KMS-11 (cell line): Measurements from ENCODE around the gene DUSP22.
A peak's percentile ranks its signal among the peaks of the same experiment; 100 is the strongest.

Experiments
- H2AFZ ChIP-seq: fragments of 200-600 bp; sonication (generic); 2 replicates; pipeline ENCODE4 v1.6.1; 2016; ENCODE audit warnings: antibody characterized with exemption, mixed run types, low read depth
- H3K27ac ChIP-seq: fragments of 200-600 bp; sonication (generic); 2 replicates; pipeline ENCODE4 v1.6.1; 2016; ENCODE audit warnings: mild to moderate bottlenecking, mixed run types
- H3K27me3 ChIP-seq: fragments of 200-600 bp; sonication (generic); 2 replicates; pipeline ENCODE4 v1.6.1; 2017; ENCODE audit warnings: mild to moderate bottlenecking, low read depth, mixed run types, moderate library complexity; ENCODE audit not compliant: insufficient read depth
- H3K36me3 ChIP-seq: fragments of 200-600 bp; sonication (generic); 2 replicates; pipeline ENCODE4 v1.6.1; 2017; ENCODE audit warnings: mild to moderate bottlenecking, mixed run types; ENCODE audit not compliant: insufficient read depth
- H3K4me1 ChIP-seq: fragments of 200-600 bp; sonication (generic); 2 replicates; pipeline ENCODE4 v1.6.1; 2016; ENCODE audit warnings: mild to moderate bottlenecking, low read depth, mixed run types; ENCODE audit not compliant: poor library complexity, severe bottlenecking
- H3K4me2 ChIP-seq: fragments of 200-600 bp; sonication (generic); 2 replicates; pipeline ENCODE4 v1.7.0; 2016; ENCODE audit warnings: mild to moderate bottlenecking, mixed run types
- H3K4me3 ChIP-seq: fragments of 200-600 bp; sonication (generic); IDR thresholded peaks from 2 replicates; pipeline ENCODE4 v1.6.1; 2017; ENCODE audit warnings: low read depth, low read length, mixed read lengths; ENCODE audit not compliant: insufficient read depth
- H3K79me2 ChIP-seq: fragments of 200-600 bp; sonication (generic); 2 replicates; pipeline ENCODE4 v1.6.1; 2016; ENCODE audit warnings: low read depth, mixed run types; ENCODE audit not compliant: insufficient read depth
- H3K9ac ChIP-seq: fragments of 200-600 bp; sonication (generic); 2 replicates; pipeline ENCODE4 v1.6.1; 2016; ENCODE audit warnings: mild to moderate bottlenecking, mixed run types
- H4K20me1 ChIP-seq: fragments of 200-600 bp; sonication (generic); 2 replicates; pipeline ENCODE4 v1.6.1; 2016; ENCODE audit warnings: mild to moderate bottlenecking, mixed run types; ENCODE audit not compliant: insufficient read depth
- CTCF ChIP-seq: fragments of 200-600 bp; sonication (generic); conservative IDR thresholded peaks from 2 replicates; pipeline ENCODE4 v1.6.1; 2017; ENCODE audit warnings: low read depth, mild to moderate bottlenecking, antibody characterized with exemption, low read length, moderate library complexity, mixed read lengths

DUSP22 gene

DNA sequence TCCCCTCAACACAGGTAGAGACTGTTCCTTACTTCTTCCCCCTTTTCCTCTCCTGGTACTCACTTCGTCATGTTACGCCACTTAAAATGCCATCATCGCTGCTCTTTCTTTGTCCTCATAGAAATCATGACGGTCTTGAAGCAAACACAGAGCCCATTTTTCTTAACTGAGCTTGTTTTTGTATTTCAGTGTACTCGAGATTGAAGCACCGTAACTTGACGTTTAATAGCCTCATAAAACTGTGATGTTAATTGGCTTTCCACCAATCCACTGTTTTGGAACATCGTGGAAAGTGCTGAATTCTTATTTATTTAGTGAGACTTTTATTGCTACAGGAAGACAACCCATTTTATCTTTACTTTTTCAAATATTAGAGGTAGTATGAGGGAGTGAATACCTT lies 38.7 kb downstream of the DUSP22 start:
- Histone ChIP-seq H2AFZ (no peak overlapping the region), H4K20me1 (no peaks in the 10 kb centered on the region), H3K27ac (peak overlapping the region; percentile 92), H3K36me3 (no peaks in the 10 kb centered on the region), H3K9ac (peak overlapping the region; percentile 66), H3K4me3 (no peak overlapping the region), H3K4me2 (peak overlapping the region; percentile 86), H3K4me1 (peaks cover 88% of the 10 kb centered on the region), H3K79me2 (peaks cover 16% of the 10 kb centered on the region), H3K27me3 (no peaks in the 10 kb centered on the region)
- TF ChIP-seq CTCF, result no peak

DNA sequence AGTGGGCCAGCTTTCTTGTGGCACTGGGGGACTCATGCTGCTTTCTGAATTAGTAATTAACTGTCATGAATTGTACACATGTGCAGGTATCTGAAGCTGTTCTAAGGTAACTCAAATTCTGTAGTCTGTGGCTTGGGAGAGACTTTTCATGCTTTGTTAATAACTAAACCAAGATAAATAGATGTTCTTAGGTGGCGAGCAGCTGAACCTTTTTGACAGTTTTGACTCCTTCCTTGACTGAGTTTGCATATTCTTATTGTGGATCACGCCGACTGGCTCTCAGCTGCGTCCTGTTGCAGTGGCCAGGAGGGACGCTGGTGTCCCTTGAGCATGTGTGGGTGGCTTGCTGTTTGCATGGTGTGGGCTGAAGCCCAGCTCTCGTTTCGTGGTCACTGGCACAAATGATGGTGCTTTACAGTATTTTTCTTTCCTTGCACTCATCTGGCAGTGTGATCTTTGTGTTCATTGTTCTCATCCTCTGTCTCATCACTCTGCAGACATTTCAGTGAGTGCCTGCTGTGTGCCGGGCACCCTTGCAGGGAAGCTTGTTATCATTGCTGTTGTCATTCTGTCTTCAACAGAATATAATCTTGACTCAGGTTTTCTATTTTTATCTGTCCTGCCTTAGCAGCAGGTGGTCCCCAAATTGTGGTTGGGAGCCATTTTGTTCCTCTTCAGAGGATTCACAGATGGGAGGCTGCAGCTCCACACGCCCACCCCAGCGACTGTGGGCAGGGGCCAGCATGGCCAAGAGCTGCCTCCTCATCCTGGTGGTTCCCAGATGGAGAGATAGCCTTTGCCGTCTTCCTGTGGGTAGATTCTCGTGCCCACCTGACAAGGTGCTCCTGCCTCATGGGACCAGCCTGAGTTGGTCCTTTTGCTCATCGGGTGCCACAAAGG lies 39.6 kb downstream of the DUSP22 start:
- Histone ChIP-seq H3K79me2 (peaks cover 7% of the 10 kb centered on the region), H4K20me1 (no peaks in the 10 kb centered on the region), H3K4me3 (no peak overlapping the region), H3K4me2 (peak overlapping the region; percentile 86), H2AFZ (no peak overlapping the region), H3K27ac (peak overlapping the region; percentile 92; the same call in 1 of the 2 replicates), H3K4me1 (peaks cover 88% of the 10 kb centered on the region), H3K9ac (no peak overlapping the region), H3K36me3 (no peaks in the 10 kb centered on the region), H3K27me3 (no peaks in the 10 kb centered on the region)
- no peak for TF ChIP-seq CTCF

DNA sequence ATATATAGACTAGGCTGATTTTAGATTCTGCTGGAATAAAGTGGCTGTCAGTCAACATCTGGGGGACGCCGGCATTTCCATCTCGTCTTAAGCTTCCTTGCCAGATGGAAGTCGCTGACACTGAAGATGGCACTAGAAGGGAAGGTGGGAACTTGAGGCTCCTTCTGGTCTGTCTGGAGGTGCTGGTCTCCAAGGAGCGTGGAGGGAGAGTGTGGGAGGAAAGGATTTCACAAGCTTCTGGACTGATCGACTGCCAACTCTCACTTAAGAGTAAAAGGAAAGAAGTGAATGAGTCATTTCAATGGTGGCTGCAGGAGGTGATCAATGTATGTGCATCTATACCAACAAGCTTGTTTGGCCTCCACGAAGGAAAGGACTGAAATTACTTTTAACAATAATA lies 40.4 kb downstream of the DUSP22 start:
- H3K4me2 ChIP-seq, result peak overlapping the region; percentile 86; the same call in 1 of the 2 replicates
- no peak overlapping the region for H3K9ac ChIP-seq
- H3K4me1 ChIP-seq, result peaks cover 88% of the 10 kb centered on the region
- H4K20me1 ChIP-seq, result no peaks in the 10 kb centered on the region
- H3K36me3 ChIP-seq, result no peaks in the 10 kb centered on the region
- H3K27ac ChIP-seq, result no peak overlapping the region
- no peaks in the 10 kb centered on the region for H3K27me3 ChIP-seq
- no peak for TF ChIP-seq CTCF
- H3K4me3 ChIP-seq, result no peak overlapping the region
- H2AFZ ChIP-seq, result no peak overlapping the region
- no peaks in the 10 kb centered on the region; the same call in 1 of the 2 replicates for H3K79me2 ChIP-seq

- H3K4me1 ChIP-seq, result peaks cover 88% of the 10 kb centered on the region
- H3K9ac ChIP-seq, result no peak overlapping the region
- H2AFZ ChIP-seq, result no peak overlapping the region
- no peak for TF ChIP-seq CTCF
- H3K4me3 ChIP-seq, result no peak overlapping the region
- no peak overlapping the region for H3K27ac ChIP-seq
- H3K4me2 ChIP-seq, result peak overlapping the region; percentile 86; the same call in 1 of the 2 replicates
- H4K20me1 ChIP-seq, result no peaks in the 10 kb centered on the region
- no peaks in the 10 kb centered on the region; the same call in 1 of the 2 replicates for H3K79me2 ChIP-seq
- no peaks in the 10 kb centered on the region for H3K36me3 ChIP-seq
- no peaks in the 10 kb centered on the region for H3K27me3 ChIP-seq
These were observed 41.2 kb downstream of the DUSP22 start for GRCh38 chr6:333379-334002.
